LNCaP clone FGC (cell line): ENCODE measurements around the gene OR9A4.

Source experiments
- DNase-seq: peaks from one replicate; pipeline ENCODE4 v3.0.0-alpha.2; 2011; ENCODE audit warnings: low read depth
- H3K4me3 ChIP-seq: 2 replicates; pipeline ENCODE4 v1.5.1; 2011; ENCODE audit warnings: mild to moderate bottlenecking, low read depth, low read length, control low read depth
- CTCF ChIP-seq: IDR thresholded peaks from 2 replicates; pipeline ENCODE4 v1.5.1; 2012; ENCODE audit warnings: mild to moderate bottlenecking; ENCODE audit not compliant: control insufficient read depth, insufficient read depth; ENCODE audit errors: extremely low read depth

Gene OR9A4

GRCh38 chr7:141916099-141916498 lies at the start of gene OR9A4:
Gene OR9A4, plus strand, starts transcription at chr7:141916399. Its CDS starts 2,477 bp downstream, at chr7:141918876.
- no peak for TF ChIP-seq CTCF
- no peak within 1 kb of the TSS for H3K4me3 ChIP-seq
- DNase-seq = no peak

- TF ChIP-seq CTCF = no peak
- DNase-seq = no peak
- no peak overlapping the region for H3K4me3 ChIP-seq
Observed at GRCh38 chr7:141866974-141867373, 49.2 kb upstream of the OR9A4 start.

GRCh38 chr7:141872931-141873330 lies 43.3 kb upstream of the OR9A4 start:
- no peak for DNase-seq
- no peak for TF ChIP-seq CTCF
- no peak overlapping the region for H3K4me3 ChIP-seq

- TF ChIP-seq CTCF = no peak
- H3K4me3 ChIP-seq = no peak overlapping the region
- no peak for DNase-seq
Observed at GRCh38 chr7:141874787-141875186, 41.4 kb upstream of the OR9A4 start.

GRCh38 chr7:141875453-141875852 lies 40.7 kb upstream of the OR9A4 start:
- TF ChIP-seq CTCF = no peak
- DNase-seq = no peak
- H3K4me3 ChIP-seq = no peak overlapping the region

- no peak for TF ChIP-seq CTCF
- no peak for DNase-seq
- no peak overlapping the region for H3K4me3 ChIP-seq
Observed at GRCh38 chr7:141876371-141876770, 39.8 kb upstream of the OR9A4 start.

- TF ChIP-seq CTCF = no peak
- no peak for DNase-seq
- no peak overlapping the region for H3K4me3 ChIP-seq
Observed at GRCh38 chr7:141877365-141877764, 38.8 kb upstream of the OR9A4 start.
